Subcutaneous adipose tissue (tissue), 4 donors: ENCODE data around the gene TTLL10. TPM values are rescaled to one million over a fixed set of nuclear protein-coding genes. Genes with fewer than 3 reads are reported as not detected.

Experiments
- total RNA-seq, 4 donors: library from RNA; depleted of rRNA; stranded (reverse); fragments of >200 nt; gene quantifications; one replicate each; pipeline ENCODE4 v1.1.0, GENCODE V29; 2016
- TF ChIP-seq, protein P1 (sequence below): fragments of 450-650 bp; IDR thresholded peaks from one replicate; pipeline ENCODE4 v1.5.1; 2016; ENCODE audit warnings: low read depth, mild to moderate bottlenecking, control low read depth, antibody characterized with exemption, moderate library complexity

The TTLL10 gene
- total RNA-seq, 4 donors from 2014 or later: 0.19 TPM; not detected in 3

GRCh38 chr1:1163538-1164070, 10.1 kb upstream of the TTLL10 start:
- TF ChIP-seq, protein P1, sequence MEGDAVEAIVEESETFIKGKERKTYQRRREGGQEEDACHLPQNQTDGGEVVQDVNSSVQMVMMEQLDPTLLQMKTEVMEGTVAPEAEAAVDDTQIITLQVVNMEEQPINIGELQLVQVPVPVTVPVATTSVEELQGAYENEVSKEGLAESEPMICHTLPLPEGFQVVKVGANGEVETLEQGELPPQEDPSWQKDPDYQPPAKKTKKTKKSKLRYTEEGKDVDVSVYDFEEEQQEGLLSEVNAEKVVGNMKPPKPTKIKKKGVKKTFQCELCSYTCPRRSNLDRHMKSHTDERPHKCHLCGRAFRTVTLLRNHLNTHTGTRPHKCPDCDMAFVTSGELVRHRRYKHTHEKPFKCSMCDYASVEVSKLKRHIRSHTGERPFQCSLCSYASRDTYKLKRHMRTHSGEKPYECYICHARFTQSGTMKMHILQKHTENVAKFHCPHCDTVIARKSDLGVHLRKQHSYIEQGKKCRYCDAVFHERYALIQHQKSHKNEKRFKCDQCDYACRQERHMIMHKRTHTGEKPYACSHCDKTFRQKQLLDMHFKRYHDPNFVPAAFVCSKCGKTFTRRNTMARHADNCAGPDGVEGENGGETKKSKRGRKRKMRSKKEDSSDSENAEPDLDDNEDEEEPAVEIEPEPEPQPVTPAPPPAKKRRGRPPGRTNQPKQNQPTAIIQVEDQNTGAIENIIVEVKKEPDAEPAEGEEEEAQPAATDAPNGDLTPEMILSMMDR: no peak

GRCh38 chr1:1164361-1164700, 9.3 kb upstream of the TTLL10 start:
- TF ChIP-seq, protein P1: no peak

- TF ChIP-seq, protein P1: no peak
Observed at GRCh38 chr1:1164701-1165451, 8.8 kb upstream of the TTLL10 start.

GRCh38 chr1:1165485-1165884, 8.2 kb upstream of the TTLL10 start:
- TF ChIP-seq, protein P1: no peak

- TF ChIP-seq, protein P1: no peak
Observed at GRCh38 chr1:1165900-1166421, 7.7 kb upstream of the TTLL10 start.

DNA sequence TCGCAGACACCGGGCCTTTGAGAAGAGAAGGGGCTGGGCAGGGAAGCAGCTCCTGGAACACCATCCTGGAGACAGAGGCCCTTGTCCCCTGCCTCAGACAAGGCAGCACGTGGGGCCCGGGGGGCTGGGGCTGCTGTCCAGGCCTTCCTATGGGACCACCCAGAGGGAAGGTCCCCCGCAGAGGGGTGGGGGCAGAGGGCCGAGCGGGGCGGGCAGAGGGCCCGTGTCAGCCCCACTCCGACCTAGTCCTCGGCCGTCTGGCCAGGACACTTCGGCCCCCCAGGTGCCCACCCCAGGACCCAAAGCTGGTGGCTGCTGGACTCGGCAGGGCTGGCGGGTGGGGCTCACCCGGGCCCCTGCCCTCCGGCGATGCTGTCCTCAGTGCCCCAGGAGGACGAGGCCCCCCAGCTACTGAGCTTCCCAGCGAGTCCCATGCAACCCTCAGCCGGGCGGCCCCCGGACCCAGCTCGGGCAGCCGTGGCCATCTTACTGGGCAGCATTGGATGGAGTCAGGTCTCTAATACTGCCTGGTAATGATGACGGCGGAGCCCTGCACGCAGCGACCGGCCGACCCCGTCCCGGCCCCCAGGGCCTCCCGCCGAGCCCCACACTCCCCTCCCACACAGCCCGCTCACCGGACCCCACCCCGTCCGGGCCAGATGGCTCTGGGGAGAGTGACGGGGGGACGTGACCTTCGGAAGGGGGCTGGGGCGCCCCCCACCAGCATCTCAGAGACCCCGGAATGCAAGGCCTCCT, 6.9 kb upstream of the TTLL10 start:
- TF ChIP-seq, protein P1: no peak

DNA sequence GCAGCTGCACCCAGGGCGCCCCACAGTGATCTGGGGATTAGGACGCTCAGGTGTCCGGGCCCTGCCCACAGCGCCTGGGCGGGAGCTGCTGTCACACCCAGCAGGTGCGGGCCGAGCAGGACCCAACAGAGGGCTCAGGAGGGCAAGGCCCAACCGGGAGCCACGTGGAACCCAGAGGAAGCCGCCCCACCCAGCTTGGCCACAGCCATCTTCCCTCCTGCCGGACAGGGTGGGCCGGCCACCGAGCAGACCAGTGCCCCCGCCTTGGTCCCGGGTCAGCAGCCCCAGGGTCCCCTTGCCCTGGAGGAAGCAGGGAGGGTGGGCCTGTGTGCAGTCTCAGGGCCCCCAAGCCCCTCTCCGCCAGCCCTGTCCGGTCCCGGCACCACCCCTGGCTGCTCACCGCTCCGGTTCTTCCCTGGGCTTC, 6.3 kb upstream of the TTLL10 start:
- TF ChIP-seq, protein P1: no peak
